NCI-H446 (cell line): ENCODE data around the gene CXorf38.
"Not testable (repeated sequence)": the region's sequence is repeated elsewhere in the genome, so short reads cannot be mapped to it uniquely, and the experiment has no call there.

ENCODE experiments used
- DNase-seq, 2 experiments: peaks; one replicate each; lab custom pipeline; 2025; lab: John Stamatoyannopoulos, UW

Gene CXorf38

GRCh38 chrX:40628506-40628905, 18.9 kb downstream of the CXorf38 start:
- DNase-seq, result no peak

DNA sequence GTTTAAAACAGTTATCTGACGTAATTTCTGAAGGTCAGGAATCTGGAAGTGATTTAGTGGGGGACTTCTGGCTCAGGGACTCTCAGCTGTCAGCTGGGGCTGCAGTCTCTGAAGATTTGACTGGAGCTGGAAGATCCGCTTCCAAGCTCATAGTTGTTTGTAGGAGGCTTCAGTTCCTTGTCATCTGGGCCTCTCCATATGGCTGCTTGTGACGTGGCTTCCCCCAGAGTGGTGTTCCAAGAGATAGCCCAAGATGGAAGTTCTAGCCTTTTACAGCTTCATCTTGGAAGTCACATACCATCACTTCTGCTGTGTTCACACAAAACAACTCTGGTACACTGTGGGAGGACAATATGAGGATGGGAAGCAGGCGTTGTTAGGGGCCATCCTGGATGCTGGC, 22.1 kb downstream of the CXorf38 start:
- DNase-seq, result no peak

DNA sequence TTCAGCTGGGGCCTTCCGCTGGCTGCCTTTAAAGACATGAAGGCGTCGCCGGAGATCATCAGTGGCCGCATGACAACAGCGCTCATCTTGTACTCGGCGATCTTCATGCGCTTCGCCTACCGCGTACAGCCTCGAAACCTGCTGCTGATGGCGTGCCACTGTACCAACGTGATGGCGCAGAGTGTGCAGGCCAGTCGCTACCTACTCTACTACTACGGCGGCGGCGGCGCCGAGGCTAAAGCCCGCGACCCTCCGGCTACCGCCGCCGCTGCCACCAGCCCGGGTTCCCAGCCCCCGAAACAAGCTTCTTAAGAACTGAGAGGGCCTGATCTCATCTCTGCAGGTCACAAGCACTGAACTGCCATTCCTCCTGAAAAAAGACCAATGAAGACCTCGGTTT, 23.7 kb downstream of the CXorf38 start:
- no peak for DNase-seq

DNA sequence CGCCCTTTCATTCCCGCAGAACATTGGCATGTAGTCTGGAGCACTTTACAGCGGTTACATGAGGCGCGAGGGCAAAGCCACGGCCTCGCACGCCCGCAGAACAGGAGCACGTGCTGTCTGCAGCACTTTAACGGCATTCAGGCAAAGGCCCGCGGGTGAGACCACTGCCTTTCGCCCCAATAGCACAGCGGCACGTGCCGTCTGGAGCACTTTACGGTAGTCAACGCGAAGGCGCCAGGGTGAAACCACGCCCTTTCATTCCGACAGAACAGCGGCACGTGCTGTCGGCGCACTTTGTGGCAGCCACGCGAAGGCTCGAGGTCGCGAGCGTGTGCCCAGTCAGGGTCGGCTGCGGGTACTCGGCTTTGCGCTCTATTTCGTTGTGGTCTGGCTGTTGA, 24.2 kb downstream of the CXorf38 start, which contains the start of gene MPC1L:
TSS of gene MPC1L (plus strand) at position 290 of the 398 bp plus-strand sequence. CDS start 138 bp downstream, outside the sequence.
- no peak for DNase-seq

DNA sequence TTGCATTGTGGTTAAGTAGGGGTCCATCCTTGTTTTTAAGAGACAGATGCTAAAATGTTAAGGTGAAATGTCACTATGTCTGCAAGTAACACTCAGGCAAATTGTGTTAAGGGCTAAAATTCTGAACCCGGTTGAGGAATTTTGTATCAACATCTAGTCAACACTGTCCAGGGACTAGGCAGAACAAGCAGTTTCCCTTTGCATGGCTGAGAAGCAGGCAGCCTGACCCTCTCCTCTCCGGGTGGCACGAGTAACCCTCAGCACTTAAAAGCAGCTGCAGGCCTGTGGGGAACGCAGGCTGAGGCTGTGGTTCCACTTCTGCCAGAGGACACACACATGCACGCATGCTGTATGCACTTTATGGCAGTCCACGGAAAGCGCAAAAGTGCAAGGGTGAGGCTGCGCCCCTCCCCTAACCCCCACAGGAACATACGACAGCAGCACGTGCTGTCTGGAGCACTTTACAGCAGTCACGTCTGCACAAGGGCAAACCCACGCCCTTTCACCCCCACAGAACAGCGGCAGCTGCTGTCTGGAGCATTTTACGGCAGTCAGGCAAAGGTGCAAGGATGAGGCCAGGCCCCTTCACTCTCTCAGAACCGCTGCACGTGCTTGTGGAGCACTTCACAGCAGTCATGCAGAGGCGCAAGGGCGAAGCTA, 24.8 kb downstream of the CXorf38 start:
- no peak for DNase-seq

- DNase-seq, result no peak
Observed at GRCh38 chrX:40617566-40617965, 29.8 kb downstream of the CXorf38 start.

DNA sequence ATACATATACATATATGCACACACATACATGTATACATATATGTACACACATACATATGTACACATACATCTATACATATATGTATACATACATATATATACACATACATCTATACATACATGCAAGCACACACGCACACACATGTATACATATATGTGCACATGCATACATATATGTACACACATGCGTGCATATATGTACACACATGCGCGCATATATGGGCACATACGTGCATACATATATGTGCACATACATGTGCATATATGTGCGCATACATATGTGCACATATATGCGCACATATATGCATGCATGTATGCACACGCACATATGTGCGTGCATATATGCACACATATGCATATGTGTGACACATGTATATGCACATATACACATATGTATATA, 31.4 kb downstream of the CXorf38 start:
- no peak for DNase-seq

- DNase-seq, result no peak
Observed at GRCh38 chrX:40612511-40612910, 34.9 kb downstream of the CXorf38 start.

- no peak for DNase-seq
Observed at GRCh38 chrX:40607381-40607780, 40.0 kb downstream of the CXorf38 start.

DNA sequence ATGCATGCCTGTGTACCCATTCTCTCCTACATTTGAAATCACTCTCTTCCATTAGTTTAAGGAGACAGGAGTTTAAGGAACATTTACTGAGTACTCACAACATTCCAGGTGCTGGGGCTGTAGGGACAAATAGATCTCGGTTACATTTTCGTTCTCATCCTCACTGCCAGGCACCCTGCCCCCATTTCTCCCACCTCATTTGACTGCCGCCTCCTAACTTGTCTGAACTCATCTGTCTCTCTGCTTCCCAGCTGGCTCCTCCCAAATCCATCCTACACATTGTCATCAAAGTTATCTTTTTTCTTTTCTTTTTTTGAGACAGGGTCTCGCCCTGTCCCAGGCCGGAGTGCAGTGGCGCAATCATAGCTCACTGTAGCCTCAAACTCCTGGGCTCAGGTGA, 43.9 kb downstream of the CXorf38 start:
- DNase-seq, result no peak

DNA sequence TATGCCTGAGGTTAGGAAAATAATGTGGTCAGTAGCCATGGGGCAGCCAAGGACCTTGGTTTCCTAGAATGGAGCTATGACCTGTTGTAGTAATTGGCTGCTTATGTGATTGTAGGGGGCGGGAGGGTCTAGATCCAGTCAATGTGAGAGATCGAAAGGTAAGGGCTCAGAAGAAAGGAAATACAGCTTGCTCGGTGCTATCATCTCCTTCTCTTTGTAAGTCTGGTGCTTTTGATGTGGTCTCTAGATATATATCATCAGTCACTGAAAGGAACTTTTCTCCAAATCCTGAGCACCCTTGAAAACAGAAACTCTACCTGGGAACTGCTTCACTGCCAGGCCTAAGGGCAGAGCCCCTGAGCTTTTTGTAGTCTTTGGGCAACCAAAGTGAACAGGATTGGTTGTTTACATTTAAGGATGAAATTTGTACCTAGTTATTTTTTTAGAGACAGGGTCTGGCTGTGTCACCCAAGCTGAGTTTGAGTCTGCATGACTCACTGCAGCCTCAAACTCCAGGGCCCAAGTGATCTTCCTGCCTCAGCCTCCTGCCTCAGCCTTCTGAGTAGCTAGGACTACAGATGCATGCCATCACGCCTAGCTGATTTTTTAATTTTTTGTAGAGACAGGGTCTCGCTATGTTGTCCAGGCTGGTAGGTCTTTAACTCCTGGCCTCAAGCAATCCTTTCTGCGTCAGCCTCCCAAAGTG, 57.6 kb downstream of the CXorf38 start:
- DNase-seq, result not testable (repeated sequence)

GRCh38 chrX:40587623-40588022, 59.7 kb downstream of the CXorf38 start:
- DNase-seq, result not testable (repeated sequence)

DNA sequence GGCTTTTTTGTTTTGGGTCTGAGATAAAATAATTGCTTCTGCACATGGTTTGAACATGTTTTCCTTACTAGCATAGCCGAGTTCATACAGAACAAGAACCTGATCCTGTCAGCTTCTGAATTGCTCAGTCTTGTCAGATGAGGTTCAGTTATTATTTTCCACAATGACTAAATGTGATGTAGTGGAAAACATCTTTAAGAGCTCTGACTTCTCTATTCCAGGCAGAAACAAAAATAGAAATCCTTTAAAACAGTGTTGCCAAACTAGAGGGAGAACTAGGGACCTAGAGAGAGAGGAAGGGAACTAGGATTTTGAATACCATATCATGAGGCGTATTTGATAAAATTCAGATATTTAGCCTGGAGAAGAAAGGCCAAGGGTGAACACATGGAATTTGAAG, 64.5 kb downstream of the CXorf38 start:
- DNase-seq, result no peak

GRCh38 chrX:40582178-40582577, 65.2 kb downstream of the CXorf38 start:
- DNase-seq, result not testable (repeated sequence)

GRCh38 chrX:40581336-40581920, 65.9 kb downstream of the CXorf38 start:
- DNase-seq, result no peak

DNA sequence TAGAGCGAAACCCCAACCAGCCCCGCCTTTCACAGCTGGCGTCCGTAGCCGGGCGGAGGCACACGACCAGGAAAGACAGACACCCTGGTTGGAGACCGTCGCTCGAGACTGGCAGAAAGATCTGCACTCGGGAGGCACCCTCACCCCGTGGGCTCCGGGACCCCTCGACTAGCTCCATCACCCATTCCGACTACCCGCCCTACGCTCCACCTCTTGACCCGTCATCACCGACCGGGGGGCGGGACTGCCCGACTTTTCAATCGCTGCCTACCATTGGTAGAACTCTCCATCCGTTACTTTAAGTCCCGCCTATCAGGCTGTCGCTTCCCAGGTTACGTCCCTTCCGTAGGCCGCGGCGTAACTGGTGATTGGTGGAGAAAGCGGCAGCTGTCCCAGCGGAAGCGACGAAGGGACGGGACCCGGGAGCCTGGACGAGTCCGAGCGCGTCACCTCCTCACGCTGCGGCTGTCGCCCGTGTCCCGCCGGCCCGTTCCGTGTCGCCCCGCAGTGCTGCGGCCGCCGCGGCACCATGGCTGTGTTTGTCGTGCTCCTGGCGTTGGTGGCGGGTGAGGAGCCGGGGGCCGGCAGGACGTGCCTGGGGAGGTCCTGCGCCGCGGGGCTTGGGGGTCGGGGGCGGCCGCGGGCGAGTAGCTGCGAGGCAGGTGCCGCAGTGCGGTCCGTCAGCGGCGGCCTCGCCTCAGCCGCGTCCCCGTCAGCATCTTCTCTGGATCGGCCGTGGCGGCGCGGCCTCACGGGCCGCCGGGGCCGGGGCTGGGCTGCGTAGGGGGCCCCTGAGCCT, 66.6 kb downstream of the CXorf38 start, which contains the start of gene ATP6AP2:
TSS of gene ATP6AP2 (plus strand) at position 434 of the 799 bp plus-strand sequence. CDS start at position 530, 96 bp downstream.
- peak; percentile 82 to 93 for DNase-seq

- no peak for DNase-seq
Observed at GRCh38 chrX:40579900-40580536, 67.3 kb downstream of the CXorf38 start.

DNA sequence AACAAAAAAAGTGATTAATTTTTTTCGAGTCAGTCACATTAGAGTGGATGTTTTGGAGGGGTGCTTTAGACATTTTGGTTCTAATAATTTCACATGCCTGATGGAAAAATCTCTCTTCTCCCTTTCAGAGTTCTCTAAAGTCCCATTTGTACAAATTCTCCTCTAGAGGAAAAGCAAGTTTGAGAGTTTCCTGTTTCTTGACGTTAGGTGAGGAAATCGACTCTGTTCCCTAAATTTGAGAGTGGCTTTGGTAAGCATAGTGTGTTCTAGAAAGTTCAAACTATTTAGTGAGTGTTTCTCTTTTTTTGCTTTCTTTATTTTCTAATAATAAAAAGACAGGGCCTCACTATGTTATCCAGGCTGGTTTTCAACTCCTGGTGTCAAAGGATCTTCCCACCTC, 68.2 kb downstream of the CXorf38 start:
- no peak for DNase-seq

DNA sequence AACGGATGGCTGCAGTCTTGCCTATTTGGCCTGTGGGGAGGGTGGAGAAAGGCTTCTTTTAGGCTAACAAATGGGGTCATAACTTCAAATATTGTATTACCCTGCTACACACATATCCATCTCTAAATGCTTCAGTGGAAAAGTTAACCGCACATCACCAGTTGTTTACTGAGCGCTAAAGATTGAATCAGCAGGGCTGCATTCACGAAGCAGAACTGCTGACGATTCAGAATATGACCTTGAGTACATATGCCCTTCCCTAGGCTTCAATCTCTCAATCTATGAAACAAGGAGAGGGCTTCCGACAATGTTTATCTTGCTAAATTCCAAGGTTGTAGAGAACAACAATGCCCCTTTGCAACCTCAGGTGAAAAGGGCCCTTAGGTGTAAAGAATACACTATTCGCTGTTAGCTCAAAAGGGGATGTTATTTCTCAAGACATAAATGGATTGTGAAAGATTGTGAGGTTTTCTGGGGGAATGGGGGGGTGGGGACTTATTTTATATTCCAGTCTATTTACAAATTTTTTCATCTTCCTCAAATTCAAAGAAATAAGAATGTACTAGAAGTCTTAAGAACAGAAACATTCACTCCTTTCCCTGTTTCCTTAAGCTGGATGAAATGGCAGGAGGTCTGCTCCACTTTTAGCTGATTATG, 69.2 kb downstream of the CXorf38 start:
- DNase-seq, result no peak
